Measurements from ENCODE around the gene DLGAP4. TPM values are rescaled to one million over a fixed set of nuclear protein-coding genes. Genes with fewer than 3 reads are reported as not detected.

The DLGAP4 gene
- total RNA-seq, 1 experiment from 2014 or later = 40.3 TPM

DNA sequence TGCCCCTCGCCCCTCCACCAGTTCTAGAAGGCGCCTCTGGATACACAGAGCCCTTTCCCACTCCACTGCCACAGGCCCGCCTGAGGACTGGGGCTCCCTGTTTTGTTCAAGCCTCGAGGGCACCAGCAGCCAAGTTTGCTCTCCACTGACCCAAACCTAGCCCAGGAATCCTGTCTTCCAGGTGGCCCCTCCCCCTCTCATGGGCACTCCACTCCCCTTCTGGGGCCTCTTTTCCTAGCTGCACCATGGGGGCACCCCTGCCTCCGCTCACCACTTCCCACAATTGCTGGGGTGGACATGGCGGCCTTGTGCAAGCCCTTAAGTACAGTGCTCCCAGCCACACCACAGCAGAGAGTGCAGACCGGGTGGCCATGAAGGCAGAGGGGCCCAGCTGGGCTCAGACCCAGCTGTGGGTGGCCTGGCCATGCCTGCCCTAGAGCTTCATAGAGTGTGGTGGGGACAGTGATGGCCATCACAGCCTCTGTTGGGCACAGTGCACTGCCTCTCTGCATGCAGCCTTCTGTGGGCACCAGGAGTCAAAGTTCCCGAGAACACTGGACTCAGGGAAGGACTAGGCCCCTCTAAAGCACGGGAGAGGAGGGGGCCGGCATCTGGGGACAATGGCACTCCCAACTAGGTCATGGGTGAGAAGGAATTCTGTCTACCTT is 236.5 kb downstream of the DLGAP4 start:
- Histone ChIP-seq H3K9me3 (ENCODE audit: control insufficient read depth in 1 of 2, insufficient read depth in 1 of 2, low read depth in 1 of 2, low read length in 2 of 2) (no peaks in the 10 kb centered on the region), H3K9ac (ENCODE audit: low read length) (peak overlapping the region; percentile 79), H2AFZ (ENCODE audit: low read depth, low read length, poor library complexity, severe bottlenecking) (no peak overlapping the region), H3K4me1 (ENCODE audit: control insufficient read depth in 1 of 2, insufficient read depth in 2 of 2, low read length in 2 of 2) (peaks cover 2 to 24% of the 10 kb centered on the region in 2 experiments; a peak in 3 of 4 replicates), H3K27ac (ENCODE audit: low read depth, low read length) (peak overlapping the region; percentile 87; the same call in 1 of the 2 replicates), H3K79me2 (ENCODE audit: insufficient read depth, low read length) (peaks cover 7% of the 10 kb centered on the region; the same call in 1 of the 2 replicates), H3K36me3 (ENCODE audit: control insufficient read depth in 1 of 2, insufficient read depth in 2 of 2, low read length in 2 of 2) (peaks cover 0 to 5% of the 10 kb centered on the region in 2 experiments; a peak in 1 of 4 replicates), H3K4me3 (replicated peaks in 1 of 2; ENCODE audit: low read depth in 1 of 2, low read length in 2 of 2) (peak overlapping the region in 1 of 2 experiments; percentile 92; a peak in 1 of 4 replicates), H3K4me2 (ENCODE audit: low read length) (peak overlapping the region; percentile 97), H3K9me2 (ENCODE audit: insufficient read depth) (no peaks in the 10 kb centered on the region), H4K20me1 (ENCODE audit: insufficient read depth) (no peaks in the 10 kb centered on the region), H3K27me3 (ENCODE audit: insufficient read depth, low read length) (no peaks in the 10 kb centered on the region)
- no peak for DNase-seq (ENCODE audit: low read depth, low spot score)
- ATAC-seq = no peak
- TF ChIP-seq, protein P1, sequence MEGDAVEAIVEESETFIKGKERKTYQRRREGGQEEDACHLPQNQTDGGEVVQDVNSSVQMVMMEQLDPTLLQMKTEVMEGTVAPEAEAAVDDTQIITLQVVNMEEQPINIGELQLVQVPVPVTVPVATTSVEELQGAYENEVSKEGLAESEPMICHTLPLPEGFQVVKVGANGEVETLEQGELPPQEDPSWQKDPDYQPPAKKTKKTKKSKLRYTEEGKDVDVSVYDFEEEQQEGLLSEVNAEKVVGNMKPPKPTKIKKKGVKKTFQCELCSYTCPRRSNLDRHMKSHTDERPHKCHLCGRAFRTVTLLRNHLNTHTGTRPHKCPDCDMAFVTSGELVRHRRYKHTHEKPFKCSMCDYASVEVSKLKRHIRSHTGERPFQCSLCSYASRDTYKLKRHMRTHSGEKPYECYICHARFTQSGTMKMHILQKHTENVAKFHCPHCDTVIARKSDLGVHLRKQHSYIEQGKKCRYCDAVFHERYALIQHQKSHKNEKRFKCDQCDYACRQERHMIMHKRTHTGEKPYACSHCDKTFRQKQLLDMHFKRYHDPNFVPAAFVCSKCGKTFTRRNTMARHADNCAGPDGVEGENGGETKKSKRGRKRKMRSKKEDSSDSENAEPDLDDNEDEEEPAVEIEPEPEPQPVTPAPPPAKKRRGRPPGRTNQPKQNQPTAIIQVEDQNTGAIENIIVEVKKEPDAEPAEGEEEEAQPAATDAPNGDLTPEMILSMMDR (IDR thresholded peaks at IDR 0.05 in 2 of 3, conservative IDR thresholded peaks at IDR 0.05 in 1 of 3; ENCODE audit: borderline replicate concordance in 1 of 3, insufficient read depth in 1 of 3, low read depth in 2 of 3, low read length in 2 of 3) = no peak
- TF ChIP-seq, protein P2, sequence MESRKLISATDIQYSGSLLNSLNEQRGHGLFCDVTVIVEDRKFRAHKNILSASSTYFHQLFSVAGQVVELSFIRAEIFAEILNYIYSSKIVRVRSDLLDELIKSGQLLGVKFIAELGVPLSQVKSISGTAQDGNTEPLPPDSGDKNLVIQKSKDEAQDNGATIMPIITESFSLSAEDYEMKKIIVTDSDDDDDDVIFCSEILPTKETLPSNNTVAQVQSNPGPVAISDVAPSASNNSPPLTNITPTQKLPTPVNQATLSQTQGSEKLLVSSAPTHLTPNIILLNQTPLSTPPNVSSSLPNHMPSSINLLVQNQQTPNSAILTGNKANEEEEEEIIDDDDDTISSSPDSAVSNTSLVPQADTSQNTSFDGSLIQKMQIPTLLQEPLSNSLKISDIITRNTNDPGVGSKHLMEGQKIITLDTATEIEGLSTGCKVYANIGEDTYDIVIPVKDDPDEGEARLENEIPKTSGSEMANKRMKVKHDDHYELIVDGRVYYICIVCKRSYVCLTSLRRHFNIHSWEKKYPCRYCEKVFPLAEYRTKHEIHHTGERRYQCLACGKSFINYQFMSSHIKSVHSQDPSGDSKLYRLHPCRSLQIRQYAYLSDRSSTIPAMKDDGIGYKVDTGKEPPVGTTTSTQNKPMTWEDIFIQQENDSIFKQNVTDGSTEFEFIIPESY (IDR thresholded peaks at IDR 0.05; ENCODE audit: extremely low read depth, insufficient replicate concordance, low read length) = no peak
- TF ChIP-seq, protein P3, sequence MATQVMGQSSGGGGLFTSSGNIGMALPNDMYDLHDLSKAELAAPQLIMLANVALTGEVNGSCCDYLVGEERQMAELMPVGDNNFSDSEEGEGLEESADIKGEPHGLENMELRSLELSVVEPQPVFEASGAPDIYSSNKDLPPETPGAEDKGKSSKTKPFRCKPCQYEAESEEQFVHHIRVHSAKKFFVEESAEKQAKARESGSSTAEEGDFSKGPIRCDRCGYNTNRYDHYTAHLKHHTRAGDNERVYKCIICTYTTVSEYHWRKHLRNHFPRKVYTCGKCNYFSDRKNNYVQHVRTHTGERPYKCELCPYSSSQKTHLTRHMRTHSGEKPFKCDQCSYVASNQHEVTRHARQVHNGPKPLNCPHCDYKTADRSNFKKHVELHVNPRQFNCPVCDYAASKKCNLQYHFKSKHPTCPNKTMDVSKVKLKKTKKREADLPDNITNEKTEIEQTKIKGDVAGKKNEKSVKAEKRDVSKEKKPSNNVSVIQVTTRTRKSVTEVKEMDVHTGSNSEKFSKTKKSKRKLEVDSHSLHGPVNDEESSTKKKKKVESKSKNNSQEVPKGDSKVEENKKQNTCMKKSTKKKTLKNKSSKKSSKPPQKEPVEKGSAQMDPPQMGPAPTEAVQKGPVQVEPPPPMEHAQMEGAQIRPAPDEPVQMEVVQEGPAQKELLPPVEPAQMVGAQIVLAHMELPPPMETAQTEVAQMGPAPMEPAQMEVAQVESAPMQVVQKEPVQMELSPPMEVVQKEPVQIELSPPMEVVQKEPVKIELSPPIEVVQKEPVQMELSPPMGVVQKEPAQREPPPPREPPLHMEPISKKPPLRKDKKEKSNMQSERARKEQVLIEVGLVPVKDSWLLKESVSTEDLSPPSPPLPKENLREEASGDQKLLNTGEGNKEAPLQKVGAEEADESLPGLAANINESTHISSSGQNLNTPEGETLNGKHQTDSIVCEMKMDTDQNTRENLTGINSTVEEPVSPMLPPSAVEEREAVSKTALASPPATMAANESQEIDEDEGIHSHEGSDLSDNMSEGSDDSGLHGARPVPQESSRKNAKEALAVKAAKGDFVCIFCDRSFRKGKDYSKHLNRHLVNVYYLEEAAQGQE (IDR thresholded peaks at IDR 0.05; ENCODE audit: low read depth) = no peak
- no peak for TF ChIP-seq FOSL1 (IDR thresholded peaks at IDR 0.05; ENCODE audit: low read depth)
- RAD21 ChIA-PET (ENCODE audit: low non-redundant PET in 1 of 2, low total read pairs in 2 of 2, uncharacterized antibody in 2 of 2, unreplicated experiment in 2 of 2) = interaction anchor here in 1 of 2 experiments (0.6 kb wide), 1 partner anchor 54 kb away, joined by 4 read pairs; no protein-coding TSS in a partner anchor
- POLR2A ChIA-PET = no interaction called here
- intact Hi-C loops (cut with micrococcal nuclease) = no loop called here
- no TSS peak for BruUV-seq (replicated peaks)
- CTCF ChIA-PET = interaction anchor here (0.6 to 1.5 kb wide), 5 partner anchors 11 to 208 kb away, joined by 3 to 5 read pairs (median 3); partner anchors contain the start of gene RAB5IF
